OCI-LY7 (cell line): ENCODE results near the gene RPL10. TPM values are rescaled to one million over a fixed set of nuclear protein-coding genes. Genes with fewer than 3 reads are reported as not detected.

Experiments
- BruUV-seq: library from RNA; stranded (reverse); fragments of 400-500 nt; replicated peaks from 2 replicates; lab custom pipeline; 2021; lab: Mats Ljungman, UMichigan
- CTCF ChIA-PET: fragments of 300-600 bp; sonication (Branson Sonifier 250); formaldehyde crosslinking; loops from one replicate; lab custom pipeline; 2022; ENCODE audit warnings: antibody characterized with exemption; ENCODE audit not compliant: unreplicated experiment; lab: Charles Lee
- POLR2A ChIA-PET: fragments of 300-600 bp; sonication (Branson Sonifier 250); formaldehyde crosslinking; loops from one replicate; lab custom pipeline; 2022; ENCODE audit warnings: antibody characterized with exemption; lab: Charles Lee
- DNase-seq: peaks from one replicate; pipeline ENCODE4 v3.0.0-alpha.2; 2015; ENCODE audit warnings: low spot score
- H2AFZ ChIP-seq: fragments of 200-600 bp; sonication (generic), shearing (Covaris generic); 2 replicates; pipeline ENCODE4 v1.6.1; 2014; ENCODE audit warnings: mild to moderate bottlenecking, antibody characterized with exemption, low read length, moderate library complexity
- H3K27ac ChIP-seq: fragments of 200-600 bp; sonication (generic); 2 replicates; pipeline ENCODE4 v1.5.1; 2014; ENCODE audit warnings: mixed run types, low read depth, mild to moderate bottlenecking, moderate library complexity, low read length, inconsistent platforms; ENCODE audit not compliant: poor library complexity, severe bottlenecking
- H3K36me3 ChIP-seq: fragments of 200-600 bp; sonication (generic); 2 replicates; pipeline ENCODE4 v1.6.1; 2014; ENCODE audit warnings: mild to moderate bottlenecking, antibody characterized with exemption, low read length, moderate library complexity, mixed read lengths; ENCODE audit not compliant: insufficient read depth
- H3K4me1 ChIP-seq: fragments of 200-600 bp; sonication (generic); 2 replicates; pipeline ENCODE4 v1.5.1; 2014; ENCODE audit warnings: mild to moderate bottlenecking, low read length; ENCODE audit not compliant: insufficient read depth, poor library complexity, severe bottlenecking
- H3K4me2 ChIP-seq: fragments of 200-600 bp; sonication (generic); 2 replicates; pipeline ENCODE4 v1.6.1; 2014; ENCODE audit warnings: mild to moderate bottlenecking, low read length
- H3K4me3 ChIP-seq: fragments of 200-600 bp; sonication (generic); 2 replicates; pipeline ENCODE4 v1.5.1; 2014; ENCODE audit warnings: mild to moderate bottlenecking, low read depth, low read length; ENCODE audit not compliant: poor library complexity, severe bottlenecking
- H3K79me2 ChIP-seq: fragments of 200-600 bp; sonication (generic); 2 replicates; pipeline ENCODE4 v1.6.1; 2016; ENCODE audit warnings: low read depth, mild to moderate bottlenecking, low read length, moderate library complexity, mixed read lengths; ENCODE audit not compliant: insufficient read depth
- H3K9me2 ChIP-seq: fragments of 200-600 bp; sonication (generic); 2 replicates; pipeline ENCODE4 v1.6.1; 2016; ENCODE audit warnings: mild to moderate bottlenecking, low read length, mixed read lengths; ENCODE audit not compliant: insufficient read depth
- H3K9me3 ChIP-seq: fragments of 200-600 bp; sonication (generic); 2 replicates; pipeline ENCODE4 v1.6.1; 2014; ENCODE audit warnings: mild to moderate bottlenecking, mixed run types, low read length, mixed read lengths
- H4K20me1 ChIP-seq: fragments of 200-600 bp; sonication (generic); 2 replicates; pipeline ENCODE4 v1.6.1; 2014; ENCODE audit warnings: mild to moderate bottlenecking, antibody characterized with exemption, low read length, moderate library complexity, mixed read lengths; ENCODE audit not compliant: insufficient read depth
- EZH2phosphoT487 ChIP-seq: fragments of 200-600 bp; sonication (generic); IDR thresholded peaks from 2 replicates; pipeline ENCODE4 v1.6.1; 2018; ENCODE audit warnings: low read depth, borderline replicate concordance, mild to moderate bottlenecking, mixed run types, antibody characterized with exemption, low read length, moderate library complexity, mixed read lengths
- intact Hi-C: fragments of 100-400 bp; cut with micrococcal nuclease; formaldehyde crosslinking; loops from one replicate; pipeline ENCODE4 v1.10.0; 2022; ENCODE audit not compliant: unreplicated experiment
- total RNA-seq, 2 experiments: library from RNA; depleted of rRNA in 1 of 2; stranded (reverse); fragments of >200 nt in 1 of 2; shearing (Covaris generic) in 1 of 2; gene quantifications; 2 replicates each; pipeline ENCODE4 v1.2.3, GENCODE V29; 2014 to 2022
- TF ChIP-seq, protein P1 (sequence below): fragments of 200-600 bp; sonication (generic); conservative IDR thresholded peaks from 2 replicates; pipeline ENCODE4 v1.5.1; 2014; ENCODE audit warnings: mild to moderate bottlenecking, antibody characterized with exemption, low read length, moderate library complexity, mixed read lengths

The RPL10 gene
- total RNA-seq, 2 experiments from 2014 or later, result 2,447 to 4,261 TPM

DNA sequence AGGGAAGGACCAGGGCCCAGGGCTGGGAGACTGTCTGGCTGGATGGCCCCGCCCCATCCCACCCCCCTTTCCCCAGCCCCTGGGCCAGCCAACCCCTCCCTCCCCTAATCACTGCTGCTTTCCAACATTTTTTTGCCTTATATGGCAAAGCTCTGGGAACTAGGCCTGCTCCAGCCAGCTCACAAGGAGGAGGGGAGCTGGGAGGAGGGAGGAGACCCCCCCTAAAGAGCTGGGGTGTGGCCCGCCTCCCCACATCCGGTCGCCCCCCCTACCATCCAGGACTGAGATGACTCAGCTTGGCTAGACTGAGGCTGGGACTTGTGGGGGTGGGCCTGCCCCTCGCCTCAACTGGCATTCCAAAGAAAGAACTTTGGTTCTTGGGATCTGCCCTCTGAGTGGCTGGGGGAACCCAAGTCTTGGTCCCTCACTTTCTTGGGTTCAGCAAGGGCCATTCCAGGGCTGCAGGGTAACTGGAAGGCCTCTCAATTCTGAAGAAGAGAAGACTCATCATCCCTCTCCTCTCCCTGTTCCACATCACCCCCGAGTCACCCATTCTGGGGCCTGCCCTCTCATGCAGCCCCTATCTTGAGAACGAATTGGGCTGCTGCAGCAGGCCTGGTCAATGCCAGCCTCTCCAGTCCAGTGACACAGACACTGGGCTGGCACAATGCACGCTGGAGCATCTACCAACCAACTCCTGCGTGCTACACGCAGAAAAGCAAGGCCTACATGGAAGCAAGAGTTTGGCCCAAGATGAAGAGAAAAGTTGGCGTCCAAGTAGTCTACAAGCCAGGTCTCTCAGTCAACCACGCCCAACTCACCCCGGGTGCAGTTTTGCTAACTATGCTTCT, 28.5 kb upstream of the RPL10 start:
- Histone ChIP-seq H3K4me2 (peak overlapping the region; percentile 98), H3K9me3 (no peaks in the 10 kb centered on the region), H3K27ac (peak overlapping the region; percentile 29), H3K36me3 (peaks cover 10% of the 10 kb centered on the region; the same call in 1 of the 2 replicates), H4K20me1 (0 out of 2 replicates have a peak, but pooled peaks cover 3% of the 10 kb centered on the region), H3K4me3 (peak overlapping the region; percentile 74), H3K79me2 (peaks cover 16% of the 10 kb centered on the region; the same call in 1 of the 2 replicates), H3K4me1 (peaks cover 30% of the 10 kb centered on the region), H3K9me2 (no peaks in the 10 kb centered on the region), H2AFZ (no peak overlapping the region)
- POLR2A ChIA-PET, result interaction anchor here (0.6 kb wide), 1 partner anchor 43 kb away, joined by 4 read pairs; no protein-coding TSS in a partner anchor
- DNase-seq, result peak; percentile 15
- TF ChIP-seq, protein P1, sequence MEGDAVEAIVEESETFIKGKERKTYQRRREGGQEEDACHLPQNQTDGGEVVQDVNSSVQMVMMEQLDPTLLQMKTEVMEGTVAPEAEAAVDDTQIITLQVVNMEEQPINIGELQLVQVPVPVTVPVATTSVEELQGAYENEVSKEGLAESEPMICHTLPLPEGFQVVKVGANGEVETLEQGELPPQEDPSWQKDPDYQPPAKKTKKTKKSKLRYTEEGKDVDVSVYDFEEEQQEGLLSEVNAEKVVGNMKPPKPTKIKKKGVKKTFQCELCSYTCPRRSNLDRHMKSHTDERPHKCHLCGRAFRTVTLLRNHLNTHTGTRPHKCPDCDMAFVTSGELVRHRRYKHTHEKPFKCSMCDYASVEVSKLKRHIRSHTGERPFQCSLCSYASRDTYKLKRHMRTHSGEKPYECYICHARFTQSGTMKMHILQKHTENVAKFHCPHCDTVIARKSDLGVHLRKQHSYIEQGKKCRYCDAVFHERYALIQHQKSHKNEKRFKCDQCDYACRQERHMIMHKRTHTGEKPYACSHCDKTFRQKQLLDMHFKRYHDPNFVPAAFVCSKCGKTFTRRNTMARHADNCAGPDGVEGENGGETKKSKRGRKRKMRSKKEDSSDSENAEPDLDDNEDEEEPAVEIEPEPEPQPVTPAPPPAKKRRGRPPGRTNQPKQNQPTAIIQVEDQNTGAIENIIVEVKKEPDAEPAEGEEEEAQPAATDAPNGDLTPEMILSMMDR, result no peak
- TF ChIP-seq EZH2phosphoT487, result no peak
- intact Hi-C loops, result loop anchor here (10.0 kb wide), 1 partner anchor 445 kb away; the partner anchor contains the start of gene ARHGAP4
- CTCF ChIA-PET, result no interaction called here
- no TSS peak for BruUV-seq

DNA sequence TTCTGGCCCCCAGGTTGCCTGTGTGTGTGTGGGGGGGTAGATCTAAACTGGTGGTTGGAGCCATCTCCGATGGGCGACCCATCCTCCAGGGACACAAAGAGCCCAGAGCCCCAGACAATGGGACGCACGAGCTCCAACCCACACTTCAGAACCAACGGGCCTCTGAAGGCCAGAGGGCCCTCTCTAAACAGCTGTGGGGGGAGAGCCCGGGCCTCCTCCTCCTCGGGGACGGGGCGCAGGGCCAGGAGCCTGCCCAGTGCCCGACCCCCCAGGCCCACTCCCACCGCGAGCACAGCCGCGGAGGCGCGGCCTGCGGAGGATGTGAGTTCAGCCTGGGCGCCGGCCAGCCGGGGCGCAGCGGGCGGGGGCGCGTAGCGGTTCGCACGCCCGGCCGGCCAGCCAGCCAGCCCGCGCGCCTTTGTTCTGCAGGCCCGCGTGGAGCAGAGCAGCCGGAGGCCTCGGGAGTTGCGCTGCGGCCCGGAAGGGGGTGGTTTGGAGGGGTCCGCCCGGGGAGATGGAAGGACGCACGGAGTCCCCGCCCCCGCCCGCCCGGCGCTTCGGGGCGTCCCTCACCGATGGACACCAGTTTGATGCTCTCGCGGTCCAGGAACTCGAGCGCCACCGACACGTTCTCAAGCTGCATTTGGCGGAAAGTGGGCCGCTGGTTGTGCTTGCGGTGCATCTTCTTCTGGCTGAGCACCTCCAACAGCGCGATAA, 27.7 kb upstream of the RPL10 start:
- intact Hi-C loops, result loop anchor here (10.0 kb wide), 1 partner anchor 446 kb away; the partner anchor contains the start of gene ARHGAP4
- Histone ChIP-seq H3K79me2 (peaks cover 16% of the 10 kb centered on the region; the same call in 1 of the 2 replicates), H3K9me3 (no peaks in the 10 kb centered on the region), H4K20me1 (0 out of 2 replicates have a peak, but pooled peaks cover 3% of the 10 kb centered on the region), H3K4me1 (peaks cover 36% of the 10 kb centered on the region), H3K4me3 (peak overlapping the region; percentile 74), H3K9me2 (no peaks in the 10 kb centered on the region), H3K36me3 (peaks cover 10% of the 10 kb centered on the region; the same call in 1 of the 2 replicates), H2AFZ (no peak overlapping the region), H3K4me2 (peak overlapping the region; percentile 98), H3K27ac (peak overlapping the region; percentile 29)
- ChIA-PET CTCF (no interaction called here), POLR2A (interaction anchor here (0.7 kb wide), 1 partner anchor 65 kb away, joined by 4 read pairs; no protein-coding TSS in a partner anchor)
- BruUV-seq, result no TSS peak
- TF ChIP-seq, protein P1, result no peak
- no peak for TF ChIP-seq EZH2phosphoT487
- DNase-seq, result peak; percentile 43
